CD8-positive, alpha-beta memory T cell (primary cell): ENCODE data around the gene NKX1-1. TPM values are rescaled to one million over a fixed set of nuclear protein-coding genes. Genes with fewer than 3 reads are reported as not detected.

Source experiments
- CTCF ChIA-PET: fragments of 350-600 bp; sonication (Branson Sonifier 250); formaldehyde crosslinking; loops from one replicate; lab custom pipeline; 2021; ENCODE audit warnings: antibody characterized with exemption; lab: Charles Lee
- POLR2A ChIA-PET: fragments of 350-600 bp; sonication (Branson Sonifier 250); formaldehyde crosslinking; loops from one replicate; lab custom pipeline; 2021; ENCODE audit warnings: antibody characterized with exemption; lab: Charles Lee
- DNase-seq, 5 donors: peaks; one replicate each; pipeline versions ENCODE4 v3.0.0 to v3.0.0-alpha.2; 2020 to 2022; ENCODE audit warnings: mixed read lengths in 1 of 5
- H3K27ac ChIP-seq: one replicate; pipeline ENCODE4 v1.7.0; 2013; ENCODE audit warnings: low read depth, mild to moderate bottlenecking, low read length, moderate library complexity
- H3K27me3 ChIP-seq: 2 replicates; pipeline ENCODE4 v1.7.0; 2013; ENCODE audit warnings: low read length, mild to moderate bottlenecking; ENCODE audit not compliant: insufficient read depth, poor library complexity, severe bottlenecking
- H3K36me3 ChIP-seq: 2 replicates; pipeline ENCODE4 v1.7.0; 2013; ENCODE audit warnings: mild to moderate bottlenecking, low read length, moderate library complexity; ENCODE audit not compliant: insufficient read depth
- H3K4me1 ChIP-seq: 2 replicates; pipeline ENCODE4 v1.7.0; 2013; ENCODE audit warnings: mild to moderate bottlenecking, low read length, moderate library complexity; ENCODE audit not compliant: insufficient read depth
- H3K4me3 ChIP-seq: 2 replicates; pipeline ENCODE4 v1.7.0; 2013; ENCODE audit warnings: mild to moderate bottlenecking, low read length
- H3K9me3 ChIP-seq: 2 replicates; pipeline ENCODE4 v1.7.0; 2013; ENCODE audit warnings: mild to moderate bottlenecking, low read length
- H3K27ac Mint-ChIP-seq, 8 donors: one replicate each; pipeline ENCODE4 v1.8.0; 2020 to 2021; ENCODE audit warnings: mixed read lengths in 8 of 8, mild to moderate bottlenecking in 6 of 8, inconsistent platforms in 3 of 8, moderate library complexity in 3 of 8
- H3K27me3 Mint-ChIP-seq, 2 donors: one replicate each; pipeline ENCODE4 v1.8.0; 2020 to 2021; ENCODE audit warnings: mixed read lengths in 2 of 2, mild to moderate bottlenecking in 1 of 2, moderate library complexity in 1 of 2
- H3K36me3 Mint-ChIP-seq, 3 donors: one replicate each; pipeline ENCODE4 v1.8.0; 2020 to 2021; ENCODE audit warnings: mixed read lengths in 3 of 3, inconsistent platforms in 1 of 3, mild to moderate bottlenecking in 1 of 3
- H3K4me1 Mint-ChIP-seq, 3 donors: one replicate each; pipeline ENCODE4 v1.8.0; 2020 to 2021; ENCODE audit warnings: mixed read lengths in 3 of 3, inconsistent platforms in 1 of 3, mild to moderate bottlenecking in 1 of 3
- H3K4me3 Mint-ChIP-seq, 7 donors: one replicate each; pipeline ENCODE4 v1.8.0; 2020 to 2021; ENCODE audit warnings: mixed read lengths in 7 of 7, mild to moderate bottlenecking in 6 of 7, moderate library complexity in 4 of 7, inconsistent platforms in 2 of 7
- H3K9me3 Mint-ChIP-seq, 5 donors: one replicate each; pipeline ENCODE4 v1.8.0; 2020 to 2022; ENCODE audit warnings: mixed read lengths in 5 of 5, mild to moderate bottlenecking in 3 of 5, moderate library complexity in 2 of 5, inconsistent platforms in 1 of 5
- polyA plus RNA-seq: library from polyadenylated mRNA; unstranded; fragments of 300-500 nt; fragmentation: Illumina TruSeq; gene quantifications from one replicate; pipeline ENCODE4 v1.2.3, GENCODE V29; 2021
- total RNA-seq, 2 experiments: library from RNA; stranded (reverse); gene quantifications; one replicate each; pipeline ENCODE4 v1.2.3, GENCODE V29; 2021

Gene NKX1-1
- total and polyA plus RNA-seq, 3 experiments from 2014 or later: not detected

DNA sequence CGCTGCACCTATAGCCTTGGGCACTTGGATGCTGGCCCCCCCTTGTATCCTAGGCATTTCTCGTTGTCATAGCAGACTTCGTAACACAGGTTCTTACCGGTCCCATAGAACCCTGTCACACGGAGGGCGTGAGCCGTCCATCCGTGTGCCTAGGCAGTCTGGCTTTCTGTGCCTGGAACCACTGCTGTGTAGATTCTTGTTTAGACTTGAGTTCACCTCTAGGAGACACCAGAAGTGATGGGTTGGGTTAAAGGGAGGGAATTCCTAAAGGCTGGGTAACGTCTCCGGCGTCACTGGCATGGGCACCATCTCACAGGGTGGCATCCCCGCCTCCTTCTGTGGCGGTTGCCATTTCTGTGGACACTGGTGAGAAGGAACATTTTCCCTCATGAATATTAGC, 13.5 kb upstream of the NKX1-1 start:
- Mint-ChIP-seq H3K4me1 (peaks cover 0 to 4% (median 0%) of the 10 kb centered on the region in 3 donors), H3K4me3 (no peak overlapping the region), H3K36me3 (no peaks in the 10 kb centered on the region), H3K27me3 (peaks cover 36 to 54% of the 10 kb centered on the region in 2 donors), H3K27ac (no peak overlapping the region), H3K9me3 (no peaks in the 10 kb centered on the region)
- no peak for DNase-seq
- Histone ChIP-seq H3K36me3 (no peaks in the 10 kb centered on the region), H3K27ac (no peak overlapping the region), H3K27me3 (no peaks in the 10 kb centered on the region), H3K4me3 (no peak overlapping the region), H3K9me3 (no peaks in the 10 kb centered on the region), H3K4me1 (no peaks in the 10 kb centered on the region)
- ChIA-PET CTCF (no interaction called here), POLR2A (no interaction called here)

DNA sequence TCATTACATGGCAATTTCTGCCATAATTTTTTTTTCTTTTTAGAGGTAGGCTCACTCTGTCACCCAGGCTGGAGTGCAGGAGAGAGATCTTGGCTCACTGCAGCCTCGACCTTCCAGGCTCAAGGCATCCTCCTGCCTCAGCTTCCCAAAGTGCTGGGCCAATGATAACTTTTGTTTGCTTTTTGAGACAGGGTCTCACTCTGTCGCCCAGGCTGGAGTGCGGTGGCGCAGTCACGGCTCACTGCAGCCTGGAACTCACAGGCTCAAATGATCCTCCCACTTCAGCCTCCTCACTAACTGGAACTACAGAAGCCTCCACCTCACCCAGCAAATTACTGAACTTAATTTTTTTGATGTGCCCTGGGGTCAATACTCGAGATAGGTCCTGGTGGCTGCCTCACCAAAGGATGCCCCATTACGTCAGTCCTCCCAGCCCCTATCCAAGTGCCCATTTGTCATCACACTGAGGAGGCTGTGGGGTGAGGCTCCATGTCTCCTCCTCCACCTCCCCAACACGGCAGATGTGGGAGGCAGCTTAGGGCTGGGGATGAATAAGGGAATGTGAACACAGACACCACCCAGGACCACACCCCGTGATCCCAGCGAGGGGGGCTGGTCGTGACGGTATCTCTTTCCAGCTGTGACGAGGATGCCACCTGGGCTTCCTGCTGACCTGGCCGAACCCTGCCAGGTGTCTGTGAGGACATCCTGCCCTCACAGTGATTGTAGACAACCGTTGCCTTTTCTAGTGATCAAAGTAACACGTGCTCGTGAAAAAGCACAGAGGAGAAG, 12.4 kb upstream of the NKX1-1 start:
- Mint-ChIP-seq H3K4me1 (peaks cover 0 to 4% (median 0%) of the 10 kb centered on the region in 3 donors), H3K9me3 (no peaks in the 10 kb centered on the region), H3K4me3 (no peak overlapping the region), H3K36me3 (no peaks in the 10 kb centered on the region), H3K27me3 (peaks cover 33 to 49% of the 10 kb centered on the region in 2 donors), H3K27ac (no peak overlapping the region)
- Histone ChIP-seq H3K27ac (no peak overlapping the region), H3K9me3 (no peaks in the 10 kb centered on the region), H3K36me3 (no peaks in the 10 kb centered on the region), H3K27me3 (peaks cover under 1% of the 10 kb centered on the region), H3K4me1 (no peaks in the 10 kb centered on the region), H3K4me3 (no peak overlapping the region)
- DNase-seq: no peak
- CTCF ChIA-PET: no interaction called here
- POLR2A ChIA-PET: no interaction called here

DNA sequence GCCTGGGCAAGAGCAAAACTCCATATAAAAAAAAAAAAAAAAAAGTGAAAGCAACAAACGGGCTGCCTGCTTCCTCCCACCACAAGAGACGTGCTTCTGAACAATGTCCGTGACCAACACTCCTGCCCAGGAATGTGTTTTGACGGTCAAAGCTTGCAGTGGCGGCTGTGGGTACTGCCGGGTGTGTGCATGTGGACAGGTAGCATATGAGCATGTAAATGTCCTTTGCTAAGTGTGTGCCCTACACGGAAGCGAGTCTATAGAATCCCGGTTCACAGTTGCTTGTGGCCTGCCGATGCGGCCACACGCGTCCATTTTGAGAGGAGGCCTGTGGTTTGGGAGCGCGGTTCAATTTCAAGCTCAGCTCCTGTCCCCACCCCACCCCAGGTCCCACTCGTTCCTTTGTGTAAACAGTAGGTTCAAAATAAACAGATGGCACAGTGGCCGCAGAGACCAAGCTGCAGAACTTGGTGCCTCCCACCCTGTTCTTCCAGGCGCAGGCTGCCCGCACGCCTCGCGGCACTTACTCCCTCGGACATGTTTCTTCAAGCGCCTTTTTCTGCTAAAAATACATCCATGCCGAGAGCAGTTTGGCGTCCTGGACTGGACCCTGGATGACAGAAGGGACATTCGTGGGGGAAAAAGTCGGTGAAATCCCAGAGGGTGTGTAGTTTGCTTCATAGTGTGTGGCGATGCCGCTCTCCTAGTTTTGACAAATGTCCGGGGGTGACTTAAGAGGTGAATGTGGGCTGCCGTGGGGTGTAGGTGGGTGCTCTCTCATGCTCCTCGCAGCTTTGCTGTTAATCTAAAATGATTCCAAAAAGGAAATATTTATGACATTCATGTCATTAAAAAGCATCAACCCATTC, 11.5 kb upstream of the NKX1-1 start:
- Mint-ChIP-seq H3K9me3 (no peaks in the 10 kb centered on the region), H3K36me3 (no peaks in the 10 kb centered on the region), H3K27ac (no peak overlapping the region), H3K4me3 (no peak overlapping the region), H3K27me3 (peaks cover 37 to 58% of the 10 kb centered on the region in 2 donors), H3K4me1 (peaks cover 0 to 4% (median 0%) of the 10 kb centered on the region in 3 donors)
- Histone ChIP-seq H3K36me3 (no peaks in the 10 kb centered on the region), H3K4me3 (no peak overlapping the region), H3K4me1 (no peaks in the 10 kb centered on the region), H3K27me3 (peaks cover 4% of the 10 kb centered on the region), H3K9me3 (no peaks in the 10 kb centered on the region), H3K27ac (no peak overlapping the region)
- ChIA-PET POLR2A (no interaction called here), CTCF (no interaction called here)
- peak in 1 of 5 donors; percentile 23 for DNase-seq

DNA sequence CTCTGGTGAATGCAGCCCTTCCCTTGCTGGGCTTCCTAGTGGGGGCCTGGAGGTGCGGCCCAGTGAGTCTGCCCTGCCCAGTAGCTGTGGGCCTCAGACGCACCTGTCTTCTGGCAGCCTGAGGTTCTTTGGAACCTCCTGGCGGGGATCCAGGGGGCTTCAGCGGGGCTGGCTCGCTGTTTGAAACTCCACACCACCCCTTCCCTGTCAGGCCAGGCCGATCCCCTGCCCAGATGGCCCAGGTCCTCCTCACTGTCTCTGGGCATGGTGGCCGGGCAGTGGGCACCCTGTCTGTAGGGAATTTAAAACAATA, 10.7 kb upstream of the NKX1-1 start:
- Mint-ChIP-seq H3K4me3 (no peak overlapping the region), H3K9me3 (no peaks in the 10 kb centered on the region), H3K27me3 (peaks cover 40 to 59% of the 10 kb centered on the region in 2 donors), H3K4me1 (peaks cover 0 to 4% (median 0%) of the 10 kb centered on the region in 3 donors), H3K36me3 (no peaks in the 10 kb centered on the region), H3K27ac (no peak overlapping the region)
- POLR2A ChIA-PET: no interaction called here
- Histone ChIP-seq H3K4me1 (no peaks in the 10 kb centered on the region), H3K27me3 (peaks cover 4% of the 10 kb centered on the region), H3K4me3 (no peak overlapping the region), H3K9me3 (no peaks in the 10 kb centered on the region), H3K36me3 (no peaks in the 10 kb centered on the region), H3K27ac (no peak overlapping the region)
- CTCF ChIA-PET: no interaction called here
- no peak for DNase-seq

DNA sequence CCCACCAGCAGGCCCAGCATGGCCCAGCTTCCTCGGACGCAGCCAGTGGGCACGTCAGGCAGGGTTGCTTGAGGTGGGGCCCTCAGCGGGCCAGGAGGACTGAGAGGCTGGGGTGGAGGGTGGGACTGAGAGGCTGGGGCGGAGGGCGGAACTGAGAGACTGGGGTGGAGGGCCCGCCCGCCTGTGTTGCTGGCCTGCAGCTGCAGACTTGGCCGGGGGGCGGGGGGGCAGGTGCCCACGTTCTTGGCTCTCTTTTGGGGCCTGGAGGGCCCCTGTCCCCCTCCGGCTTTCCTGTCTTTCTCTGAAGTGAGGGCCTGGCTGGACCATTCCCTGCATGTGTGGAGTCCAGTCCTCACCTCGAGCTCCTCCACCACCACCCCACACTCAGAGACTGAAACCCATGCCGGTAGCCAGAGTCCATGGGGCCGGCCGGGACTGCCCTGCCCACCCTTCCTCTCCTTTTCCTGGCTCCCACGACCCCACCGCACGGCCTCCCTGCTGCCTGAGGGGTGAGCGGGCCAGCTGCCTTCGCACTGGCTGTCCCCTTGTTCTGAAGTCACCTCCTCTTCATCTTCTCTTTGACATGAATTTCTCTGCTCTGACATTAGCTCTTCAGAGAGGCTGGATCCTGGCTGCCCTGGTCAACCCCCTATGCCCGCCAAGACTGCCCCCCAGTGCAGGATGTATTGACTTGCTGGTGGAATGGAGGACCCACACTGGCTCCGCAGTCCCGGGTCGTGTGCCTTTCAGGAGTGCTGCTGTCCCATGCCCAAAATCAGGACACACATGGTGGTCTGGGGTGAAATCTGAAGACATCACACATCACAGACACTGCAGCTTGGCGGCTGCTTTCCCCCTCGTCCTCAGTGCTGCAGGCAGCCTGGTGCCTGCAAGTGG, 10.1 kb upstream of the NKX1-1 start:
- peaks cover 4% of the 10 kb centered on the region for H3K27me3 ChIP-seq
- H3K9me3 ChIP-seq: no peaks in the 10 kb centered on the region
- H3K9me3 Mint-ChIP-seq: no peaks in the 10 kb centered on the region
- no peaks in the 10 kb centered on the region for H3K4me1 ChIP-seq
- H3K36me3 ChIP-seq: no peaks in the 10 kb centered on the region
- no peak overlapping the region for H3K27ac Mint-ChIP-seq
- H3K4me3 Mint-ChIP-seq: peak overlapping the region in 1 of 7 donors; percentile 8
- H3K27me3 Mint-ChIP-seq: peaks cover 44 to 61% of the 10 kb centered on the region in 2 donors
- ChIA-PET CTCF (no interaction called here), POLR2A (no interaction called here)
- no peak overlapping the region for H3K4me3 ChIP-seq
- H3K4me1 Mint-ChIP-seq: peaks cover 0 to 4% (median 0%) of the 10 kb centered on the region in 3 donors
- no peak overlapping the region for H3K27ac ChIP-seq
- DNase-seq: peak in 1 of 5 donors; percentile 30
- no peaks in the 10 kb centered on the region for H3K36me3 Mint-ChIP-seq

DNA sequence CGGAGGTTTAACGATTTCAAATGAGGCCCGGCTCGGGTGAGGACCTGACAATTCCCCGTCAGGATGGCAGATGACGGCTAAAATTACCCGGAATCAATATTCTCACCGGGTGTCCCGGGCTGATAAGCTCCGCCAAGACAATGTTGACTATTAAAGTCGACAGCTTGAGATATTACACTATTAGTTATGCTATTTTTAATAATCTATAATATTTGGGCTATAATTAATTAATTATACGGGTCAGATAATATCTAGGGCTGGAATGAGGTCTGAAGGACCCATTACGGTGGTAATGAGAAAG, 9.4 kb upstream of the NKX1-1 start:
- no peaks in the 10 kb centered on the region for H3K9me3 ChIP-seq
- Mint-ChIP-seq H3K27me3 (peaks cover 47 to 63% of the 10 kb centered on the region in 2 donors), H3K4me3 (no peak overlapping the region), H3K9me3 (no peaks in the 10 kb centered on the region), H3K4me1 (peaks cover 0 to 4% (median 0%) of the 10 kb centered on the region in 3 donors), H3K27ac (peak overlapping the region in 1 of 8 donors; percentile 10), H3K36me3 (no peaks in the 10 kb centered on the region)
- DNase-seq: no peak
- H3K36me3 ChIP-seq: no peaks in the 10 kb centered on the region
- peaks cover 4% of the 10 kb centered on the region for H3K27me3 ChIP-seq
- H3K27ac ChIP-seq: no peak overlapping the region
- H3K4me3 ChIP-seq: no peak overlapping the region
- H3K4me1 ChIP-seq: no peaks in the 10 kb centered on the region
- CTCF ChIA-PET: no interaction called here
- POLR2A ChIA-PET: no interaction called here

DNA sequence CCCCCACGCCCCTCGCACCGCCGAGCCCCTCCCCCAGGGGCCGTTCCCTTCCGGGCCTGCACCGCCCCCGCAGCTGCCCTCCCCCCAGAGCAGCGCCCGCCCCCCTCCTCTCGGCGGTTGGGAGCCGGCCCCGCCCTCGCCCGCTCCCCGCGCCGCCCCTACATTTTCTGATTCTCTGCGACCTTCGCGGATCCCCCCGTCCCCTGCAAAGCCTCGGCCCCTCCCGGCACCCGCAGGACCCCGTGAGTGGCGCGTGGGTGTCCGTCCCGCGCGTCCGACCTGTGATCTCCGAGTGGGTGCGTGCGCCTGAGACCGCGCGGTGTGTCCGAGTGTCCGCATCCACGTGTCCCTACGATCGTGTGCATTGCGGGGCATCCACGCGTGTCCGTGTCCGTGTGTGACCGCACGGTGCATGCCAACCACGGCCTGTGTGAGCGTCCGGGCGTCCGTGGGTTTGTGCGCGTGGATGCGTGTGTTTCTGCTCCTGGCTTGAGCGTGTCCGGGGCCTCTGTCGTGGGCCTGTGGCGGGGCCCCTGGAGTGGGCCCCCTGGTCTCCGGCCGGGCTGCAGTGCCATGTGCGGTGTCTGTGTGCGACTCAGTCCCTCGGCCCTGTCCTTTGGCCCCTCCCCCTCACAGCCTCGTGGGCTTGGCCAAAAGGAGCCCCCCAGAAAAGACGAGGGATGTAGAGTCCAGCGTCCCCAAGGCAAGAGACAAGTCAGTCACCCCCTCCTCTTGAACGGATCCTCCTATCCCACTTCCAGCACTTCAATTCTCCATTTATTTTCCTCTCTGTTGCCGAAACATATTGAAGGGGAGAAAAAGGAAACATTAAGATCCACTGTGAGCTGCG, 8.8 kb upstream of the NKX1-1 start:
- H3K27ac ChIP-seq: no peak overlapping the region
- no peaks in the 10 kb centered on the region for H3K4me1 ChIP-seq
- POLR2A ChIA-PET: no interaction called here
- Mint-ChIP-seq H3K4me1 (peaks cover 0 to 4% (median 0%) of the 10 kb centered on the region in 3 donors), H3K9me3 (no peaks in the 10 kb centered on the region), H3K27me3 (peaks cover 43 to 65% of the 10 kb centered on the region in 2 donors), H3K36me3 (no peaks in the 10 kb centered on the region), H3K4me3 (peak overlapping the region in 1 of 7 donors; percentile 34), H3K27ac (peak overlapping the region in 1 of 8 donors; percentile 10)
- no peaks in the 10 kb centered on the region for H3K36me3 ChIP-seq
- H3K9me3 ChIP-seq: no peaks in the 10 kb centered on the region
- CTCF ChIA-PET: no interaction called here
- H3K4me3 ChIP-seq: no peak overlapping the region
- H3K27me3 ChIP-seq: peaks cover 4% of the 10 kb centered on the region
- peak in 1 of 5 donors; percentile 34 for DNase-seq
